ENCODE data around the gene SEC23A. TPM values are rescaled to one million over a fixed set of nuclear protein-coding genes. Genes with fewer than 3 reads are reported as not detected.
A peak's percentile ranks its signal among the peaks of the same experiment; 100 is the strongest.
"Not testable (repeated sequence)": the region's sequence is repeated elsewhere in the genome, so short reads cannot be mapped to it uniquely, and the experiment has no call there.

Gene SEC23A
- total and polyA plus RNA-seq, 5 experiments from 2014 or later = 21.0 to 53.7 (median 28.5) TPM

- Mint-ChIP-seq H3K4me3 (peak overlapping the region in 2 of 10 donors; percentile 6 to 42), H3K27ac (peak overlapping the region in 1 of 10 donors; percentile 81)
- H3K9me3 Mint-ChIP-seq, H3K36me3 Mint-ChIP-seq, POLR2A ChIA-PET, ATAC-seq, H3K27me3 Mint-ChIP-seq, H3K4me1 Mint-ChIP-seq, DNase-seq: not testable (repeated sequence)
Observed at GRCh38 chr14:39017096-39018016, 85.7 kb downstream of the SEC23A start.

DNA sequence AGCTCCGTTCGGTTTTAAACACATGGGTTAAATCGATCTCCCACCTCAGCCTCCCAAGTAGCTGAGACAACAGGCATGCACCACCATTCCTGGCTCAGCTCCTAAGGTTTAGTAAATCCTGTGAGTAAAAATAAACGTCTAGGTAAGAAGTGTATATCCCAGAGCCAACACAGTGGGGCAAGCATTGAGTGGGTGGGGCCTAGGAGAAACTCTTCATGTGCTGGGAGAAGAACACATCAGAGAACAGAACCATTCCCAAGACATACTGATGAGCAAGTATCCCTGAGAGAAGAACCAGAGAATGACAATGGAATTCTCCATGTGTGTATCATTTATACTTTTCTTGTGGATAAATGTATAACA, 86.3 kb downstream of the SEC23A start:
- POLR2A ChIA-PET = no interaction called here
- peaks cover 0 to 1% (median 0%) of the 10 kb centered on the region in 4 donors for H3K4me1 Mint-ChIP-seq

DNA sequence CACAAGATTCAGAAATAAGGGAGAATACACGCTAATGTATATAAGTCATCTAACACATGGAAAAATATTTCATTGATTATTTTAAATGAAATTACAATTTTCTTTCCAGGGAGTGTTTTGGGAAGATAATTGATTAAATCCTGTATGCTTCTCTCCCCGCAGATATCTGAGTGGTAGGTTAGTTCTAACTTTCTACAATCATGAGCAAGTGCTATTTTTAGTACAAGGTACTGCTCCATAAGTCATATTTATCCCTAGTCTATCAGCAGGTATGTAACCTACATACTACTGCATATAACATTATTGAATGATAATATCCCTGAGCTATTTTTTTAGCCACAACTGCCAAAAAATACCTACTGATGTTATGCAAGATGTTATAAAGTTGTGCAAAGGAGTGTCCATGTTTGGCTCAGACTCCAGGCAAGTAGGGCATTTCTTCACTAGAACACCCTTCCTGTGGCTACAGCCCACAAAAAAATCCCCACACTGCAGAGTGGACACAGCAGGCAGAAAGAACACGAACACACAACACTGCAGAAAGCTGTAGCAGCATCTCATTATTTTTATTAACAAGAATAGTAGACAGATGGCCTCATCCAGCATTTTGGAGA, 87.0 kb downstream of the SEC23A start:
- POLR2A ChIA-PET = no interaction called here
- peaks cover 0 to 3% (median 0%) of the 10 kb centered on the region in 9 donors for H3K9me3 Mint-ChIP-seq
- DNase-seq = no peak
- H3K4me1 Mint-ChIP-seq = peaks cover 0 to 1% (median 0%) of the 10 kb centered on the region in 4 donors
- peaks cover 0 to 3% (median 3%) of the 10 kb centered on the region in 3 donors for H3K36me3 Mint-ChIP-seq
- H3K4me3 Mint-ChIP-seq = no peak overlapping the region
- H3K27ac Mint-ChIP-seq = no peak overlapping the region
- no peaks in the 10 kb centered on the region for H3K27me3 Mint-ChIP-seq
- ATAC-seq = no peak

More for the DNA sequence above, 86.3 kb downstream of the SEC23A start:
- Mint-ChIP-seq H3K4me3 (no peak overlapping the region), H3K27me3 (no peaks in the 10 kb centered on the region), H3K36me3 (peaks cover 0 to 3% (median 3%) of the 10 kb centered on the region in 3 donors), H3K27ac (peak overlapping the region in 1 of 10 donors; percentile 78), H3K9me3 (peaks cover 0 to 3% (median 0%) of the 10 kb centered on the region in 9 donors)
- ATAC-seq (no peak), DNase-seq (no peak)

DNA sequence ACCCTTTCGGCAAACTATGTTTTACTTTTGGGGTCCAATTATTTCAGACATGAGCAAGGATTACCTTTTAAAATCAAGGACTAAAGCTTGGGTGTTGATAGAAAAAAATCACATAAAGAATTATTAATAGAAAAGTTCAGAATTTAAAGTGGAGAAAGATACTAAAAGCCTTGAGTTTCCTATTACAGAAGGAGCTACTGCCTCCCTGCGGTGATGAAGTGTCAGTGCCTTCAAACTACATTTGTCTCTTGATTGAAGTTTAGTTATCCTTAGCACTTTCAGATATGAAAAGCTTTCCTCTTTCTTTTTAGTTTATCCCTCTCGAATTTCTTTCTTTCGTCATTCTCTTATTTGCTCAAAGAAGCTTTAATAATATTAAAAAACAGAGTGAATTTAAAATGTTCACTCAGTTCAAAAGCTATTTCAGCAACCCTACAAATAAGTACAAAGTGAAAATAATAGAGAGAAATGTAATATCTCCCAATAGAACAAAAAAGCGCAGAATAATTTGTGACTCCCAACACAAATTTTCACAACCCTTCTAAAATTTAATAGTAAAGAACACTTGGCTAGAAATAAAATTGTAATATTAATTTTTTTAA, 87.6 kb downstream of the SEC23A start:
- POLR2A ChIA-PET = no interaction called here
- Mint-ChIP-seq H3K4me1 (peaks cover 0 to 1% (median 0%) of the 10 kb centered on the region in 4 donors), H3K4me3 (no peak overlapping the region), H3K9me3 (peaks cover 0 to 3% (median 0%) of the 10 kb centered on the region in 9 donors), H3K27ac (no peak overlapping the region), H3K36me3 (peaks cover 0 to 3% (median 3%) of the 10 kb centered on the region in 3 donors), H3K27me3 (no peaks in the 10 kb centered on the region)
- ATAC-seq = no peak
- DNase-seq = peak in 3 of 10 donors; percentile 13 to 29 (median 15)

GRCh38 chr14:39014460-39014859, 88.6 kb downstream of the SEC23A start:
- Mint-ChIP-seq H3K4me1 (peaks cover 0 to 1% (median 0%) of the 10 kb centered on the region in 4 donors), H3K36me3 (peaks cover 0 to 3% (median 0%) of the 10 kb centered on the region in 3 donors), H3K4me3 (no peak overlapping the region), H3K9me3 (peaks cover 0 to 3% (median 0%) of the 10 kb centered on the region in 9 donors), H3K27ac (no peak overlapping the region), H3K27me3 (no peaks in the 10 kb centered on the region)
- no peak for ATAC-seq
- DNase-seq = no peak
- POLR2A ChIA-PET = no interaction called here

- H3K27me3 Mint-ChIP-seq, H3K36me3 Mint-ChIP-seq, ATAC-seq, H3K9me3 Mint-ChIP-seq, DNase-seq, H3K4me1 Mint-ChIP-seq, H3K4me3 Mint-ChIP-seq, POLR2A ChIA-PET, H3K27ac Mint-ChIP-seq: not testable (repeated sequence)
Observed at GRCh38 chr14:39008965-39009364, 94.1 kb downstream of the SEC23A start.

DNA sequence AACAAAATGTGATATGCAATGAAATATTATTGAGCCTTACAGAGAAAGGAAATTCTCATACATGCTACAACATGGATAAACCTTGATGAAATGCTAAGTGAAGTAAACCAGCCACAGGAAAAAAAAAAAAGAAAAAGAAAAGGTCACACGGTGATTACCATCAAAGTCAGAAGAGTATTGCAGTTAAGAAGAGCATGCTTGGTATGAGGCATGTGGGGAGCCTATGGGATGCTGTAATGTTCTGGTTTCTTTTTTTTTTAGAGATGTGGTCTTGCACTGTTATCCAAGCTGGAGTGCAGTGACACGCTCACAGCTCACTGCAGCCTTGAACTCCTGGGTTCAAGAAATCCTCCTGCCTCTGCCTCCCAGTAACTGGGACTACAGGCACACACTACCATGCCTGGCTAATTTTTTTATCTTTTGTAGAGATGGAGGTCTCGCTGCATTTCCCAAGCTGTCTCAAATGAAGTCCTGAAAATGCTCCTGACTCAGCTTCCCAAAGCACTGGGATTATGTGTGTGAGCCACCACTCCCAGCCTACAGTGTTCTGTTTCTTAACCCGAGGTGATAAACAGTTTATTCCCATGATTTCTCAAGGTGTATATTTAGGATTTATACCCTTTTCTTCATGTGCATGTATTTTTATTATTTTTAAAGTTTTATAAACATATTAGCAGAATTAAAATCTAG, 96.2 kb downstream of the SEC23A start:
- no peaks in the 10 kb centered on the region for H3K4me1 Mint-ChIP-seq
- no peak for DNase-seq
- POLR2A ChIA-PET = no interaction called here

DNA sequence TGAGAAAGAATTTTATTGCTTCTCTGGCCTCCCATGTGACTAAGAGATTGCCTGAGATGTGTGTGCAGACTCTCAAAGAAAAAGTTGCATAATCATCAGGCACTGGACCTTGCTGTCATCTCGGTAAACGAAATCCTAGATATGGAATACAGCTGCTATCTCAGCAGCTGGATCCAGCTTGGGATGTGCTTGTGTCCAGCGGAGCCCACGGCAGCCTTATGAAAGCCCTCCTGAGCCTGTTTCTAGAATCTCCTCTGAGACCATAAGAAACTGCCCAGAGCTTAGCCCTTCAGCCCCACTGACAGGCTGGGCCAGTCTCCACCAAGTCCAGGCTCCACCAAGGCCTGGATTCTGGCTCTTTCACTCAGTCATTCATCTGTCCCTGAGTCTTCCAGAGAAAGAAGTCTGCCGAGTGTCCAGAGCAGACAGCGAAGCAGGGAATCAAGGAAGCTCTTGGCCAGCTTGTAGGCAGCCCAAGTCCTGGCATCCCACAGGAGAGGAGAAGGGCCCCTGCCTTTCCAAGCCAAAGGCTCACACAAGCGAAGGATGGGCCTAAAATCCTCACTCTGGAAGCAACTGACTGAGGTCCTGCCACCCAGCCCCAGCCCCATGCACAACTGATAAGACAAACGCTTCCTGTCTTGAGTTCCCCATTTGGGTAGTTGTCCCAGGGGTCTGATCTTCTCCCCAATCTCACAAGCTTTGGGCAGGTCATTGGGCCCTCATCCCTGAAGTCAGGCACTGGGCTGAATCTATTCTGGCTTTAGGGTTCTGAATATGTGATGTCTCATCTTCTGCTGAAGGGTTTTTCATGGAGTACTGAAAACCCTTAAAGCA, 97.8 kb downstream of the SEC23A start:
- no peaks in the 10 kb centered on the region for H3K36me3 Mint-ChIP-seq
- no peak overlapping the region for H3K27ac Mint-ChIP-seq
- peaks cover 0 to 2% (median 0%) of the 10 kb centered on the region in 5 donors for H3K27me3 Mint-ChIP-seq
- POLR2A ChIA-PET = no interaction called here
- no peaks in the 10 kb centered on the region for H3K4me1 Mint-ChIP-seq
- ATAC-seq (no peak), DNase-seq (no peak)
- no peak overlapping the region for H3K4me3 Mint-ChIP-seq
- no peaks in the 10 kb centered on the region for H3K9me3 Mint-ChIP-seq

More for the DNA sequence above, 96.2 kb downstream of the SEC23A start:
- Mint-ChIP-seq H3K27ac (no peak overlapping the region), H3K9me3 (no peaks in the 10 kb centered on the region), H3K4me3 (no peak overlapping the region), H3K36me3 (no peaks in the 10 kb centered on the region), H3K27me3 (peaks cover 0 to 2% (median 0%) of the 10 kb centered on the region in 5 donors)
- no peak for ATAC-seq

GRCh38 chr14:38999949-39000348, 103.1 kb downstream of the SEC23A start:
- Mint-ChIP-seq H3K4me1 (no peaks in the 10 kb centered on the region), H3K9me3 (no peaks in the 10 kb centered on the region), H3K27me3 (peaks cover 0 to 13% (median 4%) of the 10 kb centered on the region in 5 donors)

DNA sequence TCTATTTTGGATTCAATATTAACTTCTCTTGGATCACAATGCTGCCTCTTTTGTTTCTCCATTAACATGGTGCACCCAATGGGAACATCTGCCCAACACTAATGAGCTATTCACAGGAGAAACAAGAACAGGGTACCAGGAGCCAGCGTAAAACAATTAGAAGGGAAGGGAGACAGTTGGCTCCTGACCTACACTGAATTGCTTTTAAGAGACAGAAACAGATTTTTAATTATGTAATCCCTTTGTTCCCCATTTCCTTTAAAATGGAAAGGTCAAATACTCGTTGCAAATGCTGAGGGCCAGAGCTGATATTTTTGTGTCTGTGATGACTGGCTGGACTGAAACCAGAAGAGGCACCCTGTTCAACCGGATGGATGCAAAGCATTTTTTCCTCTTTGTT, 108.3 kb downstream of the SEC23A start:
- no peak for DNase-seq
- H3K9me3 Mint-ChIP-seq = no peaks in the 10 kb centered on the region
- peaks cover 0 to 16% (median 5%) of the 10 kb centered on the region in 5 donors for H3K27me3 Mint-ChIP-seq
- ATAC-seq = no peak
- no peaks in the 10 kb centered on the region for H3K36me3 Mint-ChIP-seq
- H3K4me3 Mint-ChIP-seq = no peak overlapping the region
- H3K4me1 Mint-ChIP-seq = peaks cover 0 to 7% (median 3%) of the 10 kb centered on the region in 4 donors
- no peak overlapping the region for H3K27ac Mint-ChIP-seq
- POLR2A ChIA-PET = no interaction called here

More at GRCh38 chr14:38999949-39000348, 103.1 kb downstream of the SEC23A start:
- ATAC-seq (no peak), DNase-seq (no peak)
- H3K27ac Mint-ChIP-seq = no peak overlapping the region
- H3K36me3 Mint-ChIP-seq = no peaks in the 10 kb centered on the region
- POLR2A ChIA-PET = no interaction called here
- H3K4me3 Mint-ChIP-seq = no peak overlapping the region

DNA sequence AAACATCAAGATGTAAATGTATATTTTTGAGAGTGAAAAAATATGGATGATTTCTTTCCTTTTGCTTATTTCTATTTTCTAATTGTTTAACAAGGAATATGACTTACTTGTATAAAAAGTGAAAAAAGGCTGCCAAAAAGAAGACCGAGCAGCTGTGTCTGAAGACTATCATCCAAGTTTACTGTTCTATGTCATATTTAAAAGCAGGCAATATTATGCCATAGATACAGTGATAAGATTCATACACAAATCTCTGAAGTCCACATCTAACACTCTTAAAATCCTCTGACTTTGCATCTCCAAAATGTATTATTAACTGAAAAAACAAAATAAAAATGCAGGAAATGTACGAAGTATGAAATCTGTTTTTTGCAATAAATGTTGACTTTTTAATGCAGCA, 109.1 kb downstream of the SEC23A start:
- DNase-seq (no peak), ATAC-seq (no peak)
- Mint-ChIP-seq H3K27ac (no peak overlapping the region), H3K9me3 (no peaks in the 10 kb centered on the region), H3K36me3 (no peaks in the 10 kb centered on the region), H3K27me3 (peaks cover 0 to 18% (median 5%) of the 10 kb centered on the region in 5 donors), H3K4me1 (peaks cover 2 to 12% (median 9%) of the 10 kb centered on the region in 4 donors), H3K4me3 (no peak overlapping the region)
- POLR2A ChIA-PET = no interaction called here

All from naive thymus-derived CD8-positive, alpha-beta T cell (primary cell).